Measurements from ENCODE around the gene ZFYVE21.
"Not testable (repeated sequence)": the region's sequence is repeated elsewhere in the genome, so short reads cannot be mapped to it uniquely, and the experiment has no call there.

Gene ZFYVE21

GRCh38 chr14:103715052-103716000, at the start of gene ZFYVE21, which contains the start of gene XRCC3:
Gene ZFYVE21, plus strand, starts transcription at chr14:103715810. Its CDS starts 32 bp downstream, at chr14:103715842.
Gene XRCC3, minus strand, starts transcription at chr14:103715451. Its CDS starts 4,364 bp downstream, at chr14:103711087.
- peak; percentile 99 for DNase-seq (ENCODE audit: low read depth in 2 of 2)

GRCh38 chr14:103667671-103668070, 47.9 kb upstream of the ZFYVE21 start:
- no peak for DNase-seq (ENCODE audit: low read depth in 2 of 2)

DNA sequence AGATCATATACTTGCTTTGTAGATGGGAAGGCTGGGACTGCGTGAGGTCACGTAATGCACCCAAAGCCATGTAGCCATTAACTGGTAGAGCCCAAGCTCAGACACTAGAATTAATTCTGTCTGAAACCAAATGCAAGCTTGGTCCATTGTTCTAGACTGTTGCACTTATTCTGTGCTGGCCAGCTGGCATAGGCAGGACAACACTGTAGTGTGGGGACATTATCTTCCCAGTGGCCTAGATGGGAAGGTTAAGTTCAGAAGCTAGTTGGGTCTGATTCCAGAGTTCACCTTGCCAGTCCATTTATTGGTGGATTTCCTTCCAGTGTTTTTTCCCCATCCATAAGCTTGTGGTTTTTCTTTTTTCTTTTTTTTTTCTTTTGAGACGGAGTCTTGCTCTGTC, 47.5 kb upstream of the ZFYVE21 start:
- no peak for DNase-seq (ENCODE audit: low read depth in 2 of 2)

DNA sequence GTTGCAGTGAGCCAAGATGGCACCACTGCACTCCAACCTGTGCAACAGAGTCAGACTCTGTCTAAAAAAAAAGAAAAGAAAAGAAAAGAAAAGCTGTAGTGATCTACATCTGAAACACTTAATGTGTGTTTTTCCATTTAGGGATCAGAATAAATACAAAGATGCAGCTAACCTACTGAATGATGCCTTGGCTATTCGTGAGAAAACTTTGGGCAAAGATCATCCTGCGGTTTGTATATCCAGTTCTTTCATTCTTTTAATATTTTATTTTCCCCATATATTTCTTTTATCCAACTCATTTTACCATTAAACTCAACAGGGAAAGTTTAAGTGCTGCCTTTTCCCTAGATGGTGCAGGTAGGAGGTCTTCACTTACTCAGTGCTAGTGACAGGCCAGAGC, 46.2 kb upstream of the ZFYVE21 start:
- no peak for DNase-seq (ENCODE audit: low read depth in 2 of 2)

- no peak for DNase-seq (ENCODE audit: low read depth in 2 of 2)
These were observed 43.7 kb upstream of the ZFYVE21 start for GRCh38 chr14:103671911-103672310.

DNA sequence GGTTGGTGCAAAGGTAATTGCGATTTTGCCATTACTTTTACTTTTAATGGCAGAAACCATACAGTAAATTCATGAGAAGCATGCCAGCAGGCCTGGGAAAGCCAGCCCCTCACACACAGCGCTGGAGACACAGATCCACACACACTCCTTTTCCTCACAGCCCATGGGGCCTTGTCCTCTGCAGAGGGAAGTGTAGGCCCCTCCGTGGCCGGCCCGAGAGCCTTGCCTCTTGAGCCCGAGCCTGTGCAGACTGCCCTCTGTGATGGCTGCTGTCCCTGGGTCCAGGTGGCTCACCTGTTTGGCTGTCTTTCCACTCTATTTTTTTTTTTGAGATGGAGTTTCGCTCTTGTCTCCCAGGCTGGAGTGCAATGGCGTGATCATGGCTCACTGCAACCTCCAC, 39.7 kb upstream of the ZFYVE21 start:
- no peak for DNase-seq (ENCODE audit: low read depth in 2 of 2)

- DNase-seq (ENCODE audit: low read depth in 2 of 2): no peak
These were observed 38.5 kb upstream of the ZFYVE21 start for GRCh38 chr14:103676881-103677675.

GRCh38 chr14:103679351-103679750, 36.3 kb upstream of the ZFYVE21 start:
- no peak for DNase-seq (ENCODE audit: low read depth in 2 of 2)

DNA sequence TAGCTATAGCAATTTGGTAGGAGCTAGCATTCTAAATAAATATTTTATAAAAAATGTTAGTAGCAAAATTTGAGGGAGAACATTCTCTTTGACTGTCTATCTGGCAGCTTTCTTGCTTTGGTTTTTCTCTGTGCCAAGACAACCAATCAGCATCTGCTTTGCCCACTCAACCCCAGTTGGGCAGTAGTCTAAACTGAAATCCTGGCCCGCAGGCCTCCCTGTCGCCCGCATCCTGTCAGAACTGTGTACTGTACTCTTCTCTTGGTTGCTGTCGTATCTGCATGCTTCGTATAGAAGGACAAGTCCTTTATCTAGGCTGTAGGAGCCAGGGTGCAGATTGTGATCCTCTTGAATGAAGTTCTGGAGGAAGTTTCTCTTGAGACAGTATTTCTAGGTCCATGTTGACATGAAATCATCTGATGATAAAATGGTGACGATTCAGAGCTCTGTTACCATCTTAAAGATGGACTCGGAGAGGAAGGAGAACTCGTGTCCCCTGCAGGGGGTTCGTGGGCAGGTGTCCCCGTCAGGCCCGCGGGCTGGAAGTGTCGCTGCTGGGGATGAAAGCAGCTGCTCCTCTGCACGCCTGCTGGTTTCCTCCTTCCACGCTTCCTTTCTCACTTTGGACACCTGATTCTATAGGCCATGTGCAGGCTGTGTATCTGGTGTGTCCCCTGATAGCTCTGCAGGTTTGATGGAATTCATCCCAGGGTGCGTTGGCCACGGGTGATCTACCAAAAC, 34.9 kb upstream of the ZFYVE21 start:
- DNase-seq (ENCODE audit: low read depth in 2 of 2): no peak

GRCh38 chr14:103683139-103683538, 32.5 kb upstream of the ZFYVE21 start:
- DNase-seq (ENCODE audit: low read depth in 2 of 2): no peak

GRCh38 chr14:103684471-103684870, 31.1 kb upstream of the ZFYVE21 start:
- no peak for DNase-seq (ENCODE audit: low read depth in 2 of 2)

DNA sequence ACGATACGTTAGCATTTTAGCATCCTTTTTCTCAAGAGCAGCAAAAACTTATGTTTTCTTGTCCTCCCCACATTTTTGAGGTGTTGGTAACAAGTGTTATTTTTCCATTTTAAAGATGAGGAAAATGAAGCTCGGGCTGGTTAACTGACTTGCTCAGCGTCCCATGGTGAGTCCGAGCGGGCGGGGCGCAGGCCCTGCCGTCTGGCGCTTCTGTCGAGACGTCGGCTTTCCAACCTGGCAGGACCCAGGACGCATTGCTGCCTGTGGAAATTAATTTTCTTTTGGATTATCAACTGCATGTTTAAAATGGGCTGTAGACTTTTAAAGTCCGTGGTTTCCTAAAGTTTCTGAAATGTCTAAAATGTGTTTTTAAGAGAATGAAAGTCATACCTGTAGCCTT, 30.7 kb upstream of the ZFYVE21 start:
- DNase-seq (ENCODE audit: low read depth in 2 of 2): no peak

- DNase-seq (ENCODE audit: low read depth in 2 of 2): no peak
These were observed 30.1 kb upstream of the ZFYVE21 start for GRCh38 chr14:103685276-103686211.

DNA sequence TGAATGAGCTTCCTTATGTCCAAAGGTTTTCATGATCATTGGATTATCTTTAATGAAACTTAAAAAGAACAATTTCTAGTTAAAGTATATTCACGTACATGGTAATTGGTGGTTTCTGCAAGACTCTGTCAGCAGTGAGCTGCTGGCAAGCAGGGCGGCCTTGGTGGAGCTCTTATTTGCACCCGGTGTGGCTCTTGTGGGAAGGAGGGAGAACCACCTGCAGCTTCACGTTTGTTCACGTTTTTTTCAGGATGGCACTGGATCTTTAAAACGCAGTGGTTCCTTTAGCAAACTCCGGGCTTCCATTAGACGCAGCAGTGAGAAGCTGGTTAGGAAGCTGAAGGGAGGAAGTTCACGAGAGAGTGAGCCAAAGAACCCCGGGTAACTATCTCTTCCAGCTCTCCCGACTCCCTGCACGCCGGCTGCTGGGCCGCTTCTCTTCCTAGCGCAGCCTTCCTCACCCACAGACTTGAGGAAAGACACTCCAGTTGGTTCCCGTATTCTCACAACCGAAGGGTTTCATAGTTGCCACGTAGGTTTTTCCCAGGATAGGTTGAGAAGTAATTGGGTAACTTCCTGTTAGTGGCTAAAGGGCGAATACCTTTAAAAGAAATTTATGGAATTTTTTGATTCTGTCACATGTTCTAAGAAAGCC, 28.7 kb upstream of the ZFYVE21 start:
- DNase-seq (ENCODE audit: low read depth in 2 of 2): no peak

DNA sequence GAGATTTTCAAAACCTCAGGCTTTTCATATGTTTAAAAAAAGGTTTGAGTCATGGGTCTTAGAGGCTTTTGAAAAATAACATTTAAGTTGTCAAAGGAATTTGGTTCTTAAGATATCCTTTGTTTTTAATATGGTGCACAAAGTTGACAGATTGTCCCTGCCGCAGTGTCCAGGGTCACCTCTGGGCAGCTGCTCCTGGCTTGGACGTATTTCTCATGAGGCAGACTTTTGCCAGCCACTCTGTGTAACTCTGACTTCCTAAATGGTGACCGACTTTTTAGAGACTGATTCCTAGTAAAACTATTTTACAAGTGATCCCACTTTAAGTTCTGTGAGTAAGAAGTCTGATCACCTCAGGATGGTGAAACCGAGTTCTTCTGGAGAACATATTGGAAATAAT, 27.9 kb upstream of the ZFYVE21 start:
- no peak for DNase-seq (ENCODE audit: low read depth in 2 of 2)

DNA sequence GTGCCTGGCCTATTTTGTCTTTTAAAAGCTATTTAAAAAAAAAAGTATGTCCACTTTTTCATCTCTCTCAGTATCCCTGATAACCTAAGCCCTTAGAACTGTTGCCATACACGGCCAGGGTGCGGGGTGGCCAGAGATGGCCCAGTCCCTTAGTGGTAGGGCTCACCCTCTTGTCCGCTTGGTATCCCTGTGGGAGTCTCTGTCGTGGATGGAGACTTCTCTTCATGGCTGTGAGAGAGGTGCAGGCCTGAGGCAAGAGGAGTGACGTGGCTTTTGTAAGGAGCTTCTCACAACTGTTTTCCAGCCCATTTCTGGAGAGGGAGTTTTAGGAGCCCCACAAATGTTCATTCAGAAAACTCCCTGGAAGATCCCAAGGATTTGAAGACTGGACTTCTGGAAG, 27.2 kb upstream of the ZFYVE21 start:
- no peak for DNase-seq (ENCODE audit: low read depth in 2 of 2)

GRCh38 chr14:103688906-103689902, 26.4 kb upstream of the ZFYVE21 start:
- DNase-seq (ENCODE audit: low read depth in 2 of 2): no peak

DNA sequence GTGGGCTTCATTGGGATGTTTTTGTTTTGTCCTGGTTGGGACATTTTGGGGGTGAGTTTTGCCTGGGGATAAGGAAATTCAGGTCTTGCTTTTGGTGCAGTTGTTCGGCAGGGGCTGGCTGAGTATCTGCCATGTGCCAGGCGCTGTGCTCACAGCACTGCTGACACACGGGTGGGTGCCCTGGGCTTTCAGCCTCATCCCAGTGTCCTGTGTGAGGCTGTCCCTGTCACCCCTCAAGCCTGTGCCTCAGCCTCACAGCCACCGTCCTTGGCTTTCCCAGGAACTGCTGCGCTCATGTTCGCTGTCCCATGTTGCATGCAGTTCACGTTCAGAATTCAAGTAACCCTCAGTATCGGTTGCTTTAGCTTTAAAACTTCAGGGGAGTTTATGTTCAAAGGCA, 25.3 kb upstream of the ZFYVE21 start:
- no peak for DNase-seq (ENCODE audit: low read depth in 2 of 2)

DNA sequence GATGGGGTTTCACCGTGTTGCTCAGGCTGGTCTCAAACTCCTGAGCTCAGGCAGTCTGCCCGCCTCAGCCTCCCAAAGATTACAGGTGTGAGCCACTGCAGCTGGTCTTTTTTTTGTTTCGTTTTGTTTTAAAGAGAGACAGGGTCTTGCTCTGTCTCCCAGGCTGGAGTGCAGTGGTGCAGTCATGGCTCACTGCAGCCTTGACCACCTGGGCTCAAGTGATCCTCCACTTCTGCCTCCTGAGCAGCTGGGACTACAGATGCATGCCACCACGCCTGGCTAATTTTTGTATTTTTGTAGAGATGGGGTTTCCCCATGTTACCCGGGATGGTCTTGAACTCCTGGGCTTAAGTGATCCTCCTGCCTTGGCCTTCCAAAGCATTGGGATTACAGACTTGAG, 24.0 kb upstream of the ZFYVE21 start:
- DNase-seq (ENCODE audit: low read depth in 2 of 2): not testable (repeated sequence)

All from stimulated activated CD8-positive, alpha-beta memory T cell treated with anti-CD3 and anti-CD28 coated beads, Interleukin-15, amount 100 ng/mL, for 4 hours (primary cell).